ENCODE data around the gene DOCK9. TPM values are rescaled to one million over a fixed set of nuclear protein-coding genes. Genes with fewer than 3 reads are reported as not detected.

DOCK9 gene
- total RNA-seq, 4 donors from 2014 or later, result 78.7 to 306 (median 142) TPM

- TF ChIP-seq CTCF (IDR thresholded peaks at IDR 0.05; ENCODE audit: low read depth), result no peak
These were observed 84.5 kb downstream of the DOCK9 start for GRCh38 chr13:98893371-98893770.

GRCh38 chr13:98892821-98893220 is 85.0 kb downstream of the DOCK9 start:
- no peak for TF ChIP-seq CTCF (IDR thresholded peaks at IDR 0.05; ENCODE audit: low read depth)

- no peak for TF ChIP-seq CTCF (IDR thresholded peaks at IDR 0.05; ENCODE audit: low read depth)
These were observed 85.8 kb downstream of the DOCK9 start for GRCh38 chr13:98892077-98892476.

- no peak for TF ChIP-seq CTCF (IDR thresholded peaks at IDR 0.05; ENCODE audit: low read depth)
These were observed 86.9 kb downstream of the DOCK9 start for GRCh38 chr13:98890925-98891324.

- no peak for TF ChIP-seq CTCF (IDR thresholded peaks at IDR 0.05; ENCODE audit: low read depth)
These were observed 87.7 kb downstream of the DOCK9 start for GRCh38 chr13:98890186-98890585.

- no peak for TF ChIP-seq CTCF (IDR thresholded peaks at IDR 0.05; ENCODE audit: low read depth)
These were observed 88.3 kb downstream of the DOCK9 start for GRCh38 chr13:98889419-98890085.

- TF ChIP-seq CTCF (IDR thresholded peaks at IDR 0.05; ENCODE audit: low read depth), result no peak
These were observed 89.0 kb downstream of the DOCK9 start for GRCh38 chr13:98888890-98889279.
